ENCODE measurements around the gene IKZF2. TPM values are rescaled to one million over a fixed set of nuclear protein-coding genes. Genes with fewer than 3 reads are reported as not detected.

The IKZF2 gene
- total and polyA plus RNA-seq, 4 donors: 1.3 to 51.4 (median 7.3) TPM

- H3K9ac ChIP-seq (ENCODE audit: insufficient read depth in 1 of 2, low read length in 2 of 2): no peak overlapping the region
- no peak overlapping the region for H3K27ac ChIP-seq (ENCODE audit: low read depth in 1 of 2, low read length in 1 of 2)
- H3K36me3 ChIP-seq (ENCODE audit: control insufficient read depth in 4 of 4, insufficient read depth in 4 of 4, low read length in 4 of 4): no peaks in the 10 kb centered on the region
- H3K9me3 ChIP-seq (ENCODE audit: control insufficient read depth in 4 of 4, insufficient read depth in 3 of 4, low read length in 3 of 4): peaks cover 0 to 3% (median 0%) of the 10 kb centered on the region in 4 donors
- TF ChIP-seq CTCF (IDR thresholded peaks at IDR 0.05; ENCODE audit: control extremely low read depth, extremely low read depth): no peak
- no peaks in the 10 kb centered on the region for H3K27me3 ChIP-seq (ENCODE audit: control insufficient read depth in 3 of 3, insufficient read depth in 3 of 3, low read length in 2 of 3)
- H3K4me3 ChIP-seq: no peak overlapping the region
- no peak for ATAC-seq (ENCODE audit: insufficient read depth, low FRiP score)
- no peak for DNase-seq
- 84 to 93% methylated on average over 1 of the region's 1 CpG for WGBS, 2 donors
- H3K4me1 ChIP-seq (ENCODE audit: control insufficient read depth in 5 of 5, insufficient read depth in 5 of 5, low read length in 5 of 5): no peaks in the 10 kb centered on the region
Observed at GRCh38 chr2:213175673-213176247, 24.3 kb upstream of the IKZF2 start.

GRCh38 chr2:213172641-213173040 lies 21.2 kb upstream of the IKZF2 start:
- no peak overlapping the region for H3K9ac ChIP-seq (ENCODE audit: insufficient read depth in 1 of 2, low read length in 2 of 2)
- peaks cover 0 to 3% (median 0%) of the 10 kb centered on the region in 4 donors for H3K9me3 ChIP-seq (ENCODE audit: control insufficient read depth in 4 of 4, insufficient read depth in 3 of 4, low read length in 3 of 4)
- no peaks in the 10 kb centered on the region for H3K27me3 ChIP-seq (ENCODE audit: control insufficient read depth in 3 of 3, insufficient read depth in 3 of 3, low read length in 2 of 3)
- no peak overlapping the region for H3K27ac ChIP-seq (ENCODE audit: low read depth in 1 of 2, low read length in 1 of 2)
- H3K4me3 ChIP-seq: no peak overlapping the region
- no peaks in the 10 kb centered on the region for H3K36me3 ChIP-seq (ENCODE audit: control insufficient read depth in 4 of 4, insufficient read depth in 4 of 4, low read length in 4 of 4)
- DNase-seq (no peak), ATAC-seq (ENCODE audit: insufficient read depth, low FRiP score) (no peak)
- H3K4me1 ChIP-seq (ENCODE audit: control insufficient read depth in 5 of 5, insufficient read depth in 5 of 5, low read length in 5 of 5): no peaks in the 10 kb centered on the region
- WGBS, 2 donors: 58 to 71% methylated on average over 1 of the region's 1 CpG
- TF ChIP-seq CTCF (IDR thresholded peaks at IDR 0.05; ENCODE audit: control extremely low read depth, extremely low read depth): no peak

- no peak overlapping the region for H3K4me3 ChIP-seq
- 91 to 94% methylated on average over 4 of the region's 4 CpGs for WGBS, 2 donors
Observed at GRCh38 chr2:213171147-213171546, 19.7 kb upstream of the IKZF2 start.

More at GRCh38 chr2:213171147-213171546, 19.7 kb upstream of the IKZF2 start:
- Histone ChIP-seq H3K27ac (ENCODE audit: low read depth in 1 of 2, low read length in 1 of 2) (no peak overlapping the region), H3K9me3 (ENCODE audit: control insufficient read depth in 4 of 4, insufficient read depth in 3 of 4, low read length in 3 of 4) (no peaks in the 10 kb centered on the region), H3K4me1 (ENCODE audit: control insufficient read depth in 5 of 5, insufficient read depth in 5 of 5, low read length in 5 of 5) (no peaks in the 10 kb centered on the region), H3K9ac (ENCODE audit: insufficient read depth in 1 of 2, low read length in 2 of 2) (no peak overlapping the region), H3K27me3 (ENCODE audit: control insufficient read depth in 3 of 3, insufficient read depth in 3 of 3, low read length in 2 of 3) (no peaks in the 10 kb centered on the region), H3K36me3 (ENCODE audit: control insufficient read depth in 4 of 4, insufficient read depth in 4 of 4, low read length in 4 of 4) (no peaks in the 10 kb centered on the region)
- TF ChIP-seq CTCF (IDR thresholded peaks at IDR 0.05; ENCODE audit: control extremely low read depth, extremely low read depth): no peak
- DNase-seq (no peak), ATAC-seq (ENCODE audit: insufficient read depth, low FRiP score) (no peak)

All from lung (tissue), 12 donors.